ENCODE data around the gene CLMN. TPM values are rescaled to one million over a fixed set of nuclear protein-coding genes. Genes with fewer than 3 reads are reported as not detected.

Gene CLMN
- total and polyA plus RNA-seq, 10 of the 15 experiments (the other 5 are each of a cell fraction or from before 2014, with no cell fraction given), result 7.8 to 49.3 (median 18.5) TPM

DNA sequence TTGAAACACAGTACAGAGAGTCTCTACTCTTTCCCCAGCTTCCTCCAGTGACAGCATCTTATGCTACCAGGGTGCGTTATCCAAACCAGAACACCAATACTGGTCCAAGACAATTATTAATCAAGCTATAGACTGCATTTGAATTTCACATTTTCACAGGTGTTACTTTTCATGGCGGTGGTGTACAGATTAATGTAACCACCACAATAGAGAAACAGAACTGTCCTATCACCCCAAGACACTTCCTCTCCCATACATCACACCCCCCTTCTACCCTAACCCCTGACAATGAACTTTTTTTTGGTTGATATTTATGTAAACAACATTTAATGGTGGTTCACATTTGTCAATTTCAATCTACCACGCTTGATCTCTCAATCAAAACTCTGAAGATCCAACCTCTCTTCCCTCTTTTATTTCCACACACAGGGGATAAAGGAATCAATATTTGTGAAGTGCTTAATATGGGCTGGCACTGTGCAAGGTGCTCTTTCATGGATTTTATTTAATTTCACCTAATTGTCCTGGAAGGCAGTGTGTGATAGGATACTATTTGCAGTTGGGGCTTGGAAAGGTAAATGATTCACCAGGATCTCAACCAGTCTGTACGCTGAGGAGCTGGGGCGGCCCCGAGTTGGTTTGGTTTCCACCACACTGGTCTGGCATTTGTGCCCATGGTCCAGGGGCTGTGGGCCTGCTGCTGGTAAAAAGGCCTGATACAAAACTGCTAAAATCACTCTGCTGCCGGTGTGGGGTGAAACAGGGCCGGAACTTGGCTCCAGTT, 107.8 kb downstream of the CLMN start (continued):
- TF ChIP-seq TAF1 (IDR thresholded peaks at IDR 0.05; ENCODE audit: borderline replicate concordance, low read depth, low read length) (no peak), SRF (IDR thresholded peaks at IDR 0.05; ENCODE audit: low read depth in 2 of 2, low read length in 2 of 2) (no peak), SMAD1 (IDR thresholded peaks at IDR 0.05; ENCODE audit: low read depth, partially characterized antibody) (no peak), ZNF207 (IDR thresholded peaks at IDR 0.05; ENCODE audit: borderline replicate concordance) (no peak), RUNX3 (IDR thresholded peaks at IDR 0.05; ENCODE audit: low read length) (peak; percentile 80), KAT2A (conservative IDR thresholded peaks at IDR 0.05; ENCODE audit: control insufficient read depth, low read depth, low read length) (no peak), RCOR1 (conservative IDR thresholded peaks at IDR 0.05; ENCODE audit: low read depth, low read length) (0 out of 2 replicates have a peak, but pooled peaks have one; percentile 43), USF2 (IDR thresholded peaks at IDR 0.05; ENCODE audit: borderline replicate concordance, low read depth, low read length) (no peak), NKRF (conservative IDR thresholded peaks at IDR 0.05) (no peak), SIX5 (IDR thresholded peaks at IDR 0.05; ENCODE audit: low read depth, low read length, severe bottlenecking) (no peak)
- TF ChIP-seq, protein P1, sequence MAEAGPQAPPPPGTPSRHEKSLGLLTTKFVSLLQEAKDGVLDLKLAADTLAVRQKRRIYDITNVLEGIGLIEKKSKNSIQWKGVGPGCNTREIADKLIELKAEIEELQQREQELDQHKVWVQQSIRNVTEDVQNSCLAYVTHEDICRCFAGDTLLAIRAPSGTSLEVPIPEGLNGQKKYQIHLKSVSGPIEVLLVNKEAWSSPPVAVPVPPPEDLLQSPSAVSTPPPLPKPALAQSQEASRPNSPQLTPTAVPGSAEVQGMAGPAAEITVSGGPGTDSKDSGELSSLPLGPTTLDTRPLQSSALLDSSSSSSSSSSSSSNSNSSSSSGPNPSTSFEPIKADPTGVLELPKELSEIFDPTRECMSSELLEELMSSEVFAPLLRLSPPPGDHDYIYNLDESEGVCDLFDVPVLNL (IDR thresholded peaks at IDR 0.05; ENCODE audit: low read depth, low read length), result no peak

All from GM12878 (cell line).